ENCODE measurements around the gene GPC6.

GRCh38 chr13:93293710-93294109, 67.1 kb downstream of the GPC6 start:
- TF ChIP-seq CTCF (conservative IDR thresholded peaks at IDR 0.05) (no peak), EZH2 (IDR thresholded peaks at IDR 0.05; ENCODE audit: low read depth) (no peak)
